VCaP (cell line): ENCODE results near the gene STAM.

Source experiments
- H3K27ac ChIP-seq: fragments of 450-650 bp; 2 replicates; pipeline ENCODE4 v1.5.1; 2017
- CTCF ChIP-seq: fragments of 450-650 bp; conservative IDR thresholded peaks from 2 replicates; pipeline ENCODE4 v1.5.1; 2017; ENCODE audit warnings: mild to moderate bottlenecking, moderate library complexity

The STAM gene

GRCh38 chr10:17693009-17693408 is 49.1 kb downstream of the STAM start:
- H3K27ac ChIP-seq = no peak overlapping the region
- no peak for TF ChIP-seq CTCF

GRCh38 chr10:17698696-17699095 is 54.7 kb downstream of the STAM start:
- no peak for TF ChIP-seq CTCF
- no peak overlapping the region for H3K27ac ChIP-seq

- no peak overlapping the region for H3K27ac ChIP-seq
- TF ChIP-seq CTCF = no peak
These were observed 57.4 kb downstream of the STAM start for GRCh38 chr10:17701301-17701700.

GRCh38 chr10:17703706-17704105 is 59.8 kb downstream of the STAM start:
- TF ChIP-seq CTCF = no peak

GRCh38 chr10:17708821-17709220 is 64.9 kb downstream of the STAM start:
- H3K27ac ChIP-seq = peak overlapping the region; percentile 75
- no peak for TF ChIP-seq CTCF

More at GRCh38 chr10:17703706-17704105, 59.8 kb downstream of the STAM start:
- H3K27ac ChIP-seq = no peak overlapping the region

- no peak for TF ChIP-seq CTCF
- H3K27ac ChIP-seq = peak overlapping the region; percentile 75
These were observed 65.5 kb downstream of the STAM start for GRCh38 chr10:17709492-17709891.

- TF ChIP-seq CTCF = no peak
- peak overlapping the region; percentile 75 for H3K27ac ChIP-seq
These were observed 66.2 kb downstream of the STAM start for GRCh38 chr10:17710181-17710580.

GRCh38 chr10:17712053-17712452 is 68.1 kb downstream of the STAM start:
- H3K27ac ChIP-seq = no peak overlapping the region

More at GRCh38 chr10:17712053-17712452, 68.1 kb downstream of the STAM start:
- TF ChIP-seq CTCF = no peak
